Activated gamma-delta T cell (primary cell): ENCODE measurements around the gene OR52K2.
"Not testable (repeated sequence)": the region's sequence is repeated elsewhere in the genome, so short reads cannot be mapped to it uniquely, and the experiment has no call there.

Experiments
- DNase-seq: peaks from one replicate; lab custom pipeline; 2025; lab: John Stamatoyannopoulos, UW
- total RNA-seq, 2 donors: gene quantifications; one replicate each; lab custom pipeline; 2026; lab: John Stamatoyannopoulos, UW

Gene OR52K2
- 0 reads per million in 2 donors for total RNA-seq

- DNase-seq = no peak
These were observed at the start of gene OR52K2 for GRCh38 chr11:4448995-4449394. OR52K2 (plus strand) TSS chr11:4449295; CDS start chr11:4449340, 45 bp downstream.

GRCh38 chr11:4406206-4406605, 42.9 kb upstream of the OR52K2 start:
- not testable (repeated sequence) for DNase-seq

- DNase-seq = no peak
These were observed 32.8 kb upstream of the OR52K2 start for GRCh38 chr11:4416306-4416705.

- no peak for DNase-seq
These were observed 32.3 kb upstream of the OR52K2 start for GRCh38 chr11:4416816-4417215.

- no peak for DNase-seq
These were observed 30.7 kb upstream of the OR52K2 start for GRCh38 chr11:4418403-4418802.

GRCh38 chr11:4430051-4430450, 19.0 kb upstream of the OR52K2 start:
- no peak for DNase-seq

- no peak for DNase-seq
These were observed 15.2 kb upstream of the OR52K2 start for GRCh38 chr11:4433856-4434255.

- no peak for DNase-seq
These were observed 12.7 kb upstream of the OR52K2 start for GRCh38 chr11:4436411-4436810.

- no peak for DNase-seq
These were observed 7.6 kb upstream of the OR52K2 start for GRCh38 chr11:4441515-4441914.

- DNase-seq = no peak
These were observed 5.7 kb upstream of the OR52K2 start for GRCh38 chr11:4443232-4443891.

- no peak for DNase-seq
These were observed 4.0 kb downstream of the OR52K2 start for GRCh38 chr11:4453118-4453517.

- DNase-seq = no peak
These were observed 4.9 kb downstream of the OR52K2 start for GRCh38 chr11:4454021-4454420.

GRCh38 chr11:4455419-4455818, 6.3 kb downstream of the OR52K2 start:
- no peak for DNase-seq

- no peak for DNase-seq
These were observed 10.4 kb downstream of the OR52K2 start for GRCh38 chr11:4459500-4459899.

- no peak for DNase-seq
These were observed 11.1 kb downstream of the OR52K2 start for GRCh38 chr11:4460151-4460550.

- DNase-seq = no peak
These were observed 15.4 kb downstream of the OR52K2 start for GRCh38 chr11:4464216-4465159.

- DNase-seq = no peak
These were observed 16.3 kb downstream of the OR52K2 start for GRCh38 chr11:4465407-4465806.

- DNase-seq = no peak
These were observed 17.2 kb downstream of the OR52K2 start for GRCh38 chr11:4466131-4466870.

- DNase-seq = no peak
These were observed 17.9 kb downstream of the OR52K2 start for GRCh38 chr11:4466871-4467442.

GRCh38 chr11:4467811-4468606, 18.9 kb downstream of the OR52K2 start:
- DNase-seq = no peak

GRCh38 chr11:4479644-4480043, 30.5 kb downstream of the OR52K2 start:
- no peak for DNase-seq
